Stimulated activated CD8-positive, alpha-beta memory T cell treated with anti-CD3 and anti-CD28 coated beads, Interleukin-7, amount 100 ng/mL, for 4 hours (primary cell): ENCODE measurements around the gene RFX3.

Experiments used
- DNase-seq, 2 donors: peaks; one replicate each; pipeline ENCODE4 v3.0.0-alpha.2; 2020; ENCODE audit warnings: low read depth in 2 of 2

RFX3 gene

GRCh38 chr9:3513265-3513818, 12.5 kb downstream of the RFX3 start:
- no peak for DNase-seq

DNA sequence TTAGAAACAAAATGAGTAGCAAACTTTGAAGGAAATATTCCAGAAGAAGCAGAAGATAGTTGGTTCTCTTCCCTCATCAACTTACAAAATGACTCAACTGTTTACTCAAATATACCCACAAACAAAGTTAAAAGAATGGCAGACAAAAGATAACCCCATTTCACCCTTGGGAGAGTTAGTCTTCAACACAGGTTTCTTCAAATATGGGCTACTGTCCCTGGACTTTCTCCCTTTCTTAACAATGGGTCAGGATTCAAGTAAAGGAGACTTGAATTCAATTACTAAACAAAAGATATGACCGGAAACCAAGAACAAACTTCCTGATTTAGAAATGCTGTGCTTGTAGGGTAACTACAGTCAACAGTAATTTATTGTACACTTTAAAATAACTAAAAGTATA, 14.2 kb downstream of the RFX3 start:
- DNase-seq, result no peak

- DNase-seq, result no peak
Observed at GRCh38 chr9:3510796-3511195, 15.0 kb downstream of the RFX3 start.

- DNase-seq, result no peak
Observed at GRCh38 chr9:3509926-3510325, 15.9 kb downstream of the RFX3 start.

- no peak for DNase-seq
Observed at GRCh38 chr9:3508521-3509291, 17.1 kb downstream of the RFX3 start.

- DNase-seq, result no peak
Observed at GRCh38 chr9:3508078-3508431, 17.7 kb downstream of the RFX3 start.

GRCh38 chr9:3507395-3508077, 18.3 kb downstream of the RFX3 start:
- DNase-seq, result no peak

GRCh38 chr9:3506164-3506563, 19.6 kb downstream of the RFX3 start:
- DNase-seq, result no peak

DNA sequence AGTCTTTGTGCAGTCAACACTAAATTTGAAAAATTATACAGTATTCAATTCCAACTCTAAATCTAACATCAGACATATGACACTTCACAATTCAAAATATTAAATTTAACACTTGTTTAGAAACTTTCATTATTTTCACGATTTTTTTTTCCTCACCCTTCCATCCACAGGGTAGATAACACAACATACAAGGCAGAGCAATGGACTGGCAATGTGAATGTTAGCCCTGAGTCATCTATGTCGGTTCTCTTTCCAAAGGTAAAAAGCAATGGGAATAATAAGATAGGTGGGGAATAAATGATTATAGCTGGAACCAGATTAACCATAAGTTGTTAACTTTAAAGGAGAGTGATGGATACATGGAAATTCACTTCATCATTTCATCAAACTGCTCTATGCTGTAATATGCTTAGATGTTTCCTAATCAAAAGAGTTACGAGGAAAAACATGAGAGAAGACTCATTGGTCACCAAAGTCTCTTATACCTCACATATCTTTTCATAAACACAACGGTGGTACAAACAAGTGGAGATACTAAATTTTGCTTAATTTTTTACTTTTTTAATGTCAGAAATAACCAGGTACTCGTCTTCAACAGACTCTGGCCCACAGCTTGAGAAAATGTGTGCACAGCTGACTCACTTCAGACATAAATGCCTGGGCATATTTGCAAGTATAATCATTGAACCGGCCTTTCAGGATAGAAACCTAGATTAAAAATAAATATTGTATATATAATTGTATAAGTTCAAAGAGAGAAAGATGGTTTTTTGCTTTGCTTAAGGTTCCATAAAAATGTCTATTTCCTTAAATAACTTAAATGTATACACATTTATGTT, 23.0 kb downstream of the RFX3 start:
- DNase-seq, result no peak

DNA sequence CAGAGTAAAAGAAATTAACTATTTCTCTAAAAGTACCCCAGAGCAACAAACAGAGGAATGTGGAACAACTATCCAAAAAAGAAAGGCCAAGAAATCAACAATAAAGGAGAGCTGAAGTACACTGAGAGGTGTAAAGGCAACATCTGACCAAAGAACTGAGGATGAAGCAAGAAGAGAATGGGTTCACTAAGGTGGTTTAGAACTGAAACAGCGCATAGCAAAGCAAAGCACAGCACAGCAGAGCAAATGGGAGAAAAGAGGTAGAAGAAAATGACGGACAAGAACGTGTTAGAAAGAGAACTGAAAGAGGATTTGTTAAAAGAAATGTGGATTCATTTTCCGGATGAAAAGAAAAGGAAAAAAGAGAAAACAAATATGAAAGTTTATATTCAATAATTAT, 25.8 kb downstream of the RFX3 start:
- DNase-seq, result no peak

DNA sequence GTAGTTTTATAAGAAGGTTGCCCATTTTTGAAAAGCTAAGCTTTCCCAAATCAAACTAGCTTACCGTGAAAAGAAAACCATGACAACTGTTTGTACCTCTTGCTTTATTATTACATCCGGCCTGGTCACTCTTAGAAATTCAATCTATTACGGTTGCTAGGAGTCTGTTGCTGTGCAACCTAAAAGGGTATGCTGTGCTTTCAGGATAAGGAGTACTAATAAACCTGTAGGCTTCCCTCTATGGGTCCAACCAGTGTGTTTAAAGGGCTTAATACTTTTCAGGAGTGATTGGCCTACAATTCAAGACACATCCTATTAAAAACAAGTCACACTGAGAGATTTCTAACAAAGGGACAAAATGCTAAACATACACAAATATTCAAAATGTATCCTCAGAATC, 27.1 kb downstream of the RFX3 start:
- DNase-seq, result no peak

GRCh38 chr9:3497857-3498256, 27.9 kb downstream of the RFX3 start:
- no peak for DNase-seq

- DNase-seq, result no peak
Observed at GRCh38 chr9:3497401-3497800, 28.4 kb downstream of the RFX3 start.

GRCh38 chr9:3495855-3496254, 29.9 kb downstream of the RFX3 start:
- no peak for DNase-seq

DNA sequence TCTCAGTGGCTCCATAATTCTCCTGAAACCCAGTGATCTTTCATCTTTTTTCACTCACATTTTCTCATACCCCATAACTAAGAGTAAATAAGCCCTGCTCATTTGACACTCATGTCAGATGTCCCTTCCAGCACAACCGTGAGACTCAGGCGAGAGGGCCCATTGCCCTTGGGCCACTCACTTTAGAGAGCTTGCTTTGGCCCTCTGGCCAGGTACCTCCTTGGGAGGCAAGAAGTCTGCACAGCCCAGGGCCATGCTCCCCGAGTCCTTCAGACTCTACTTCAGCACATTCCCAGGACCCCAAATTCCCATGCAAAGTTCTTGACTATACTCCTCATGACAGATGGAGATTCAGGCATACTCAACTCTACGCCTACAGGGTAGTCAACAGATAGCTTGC, 33.6 kb downstream of the RFX3 start:
- DNase-seq, result no peak

- no peak for DNase-seq
Observed at GRCh38 chr9:3491450-3491849, 34.4 kb downstream of the RFX3 start.

DNA sequence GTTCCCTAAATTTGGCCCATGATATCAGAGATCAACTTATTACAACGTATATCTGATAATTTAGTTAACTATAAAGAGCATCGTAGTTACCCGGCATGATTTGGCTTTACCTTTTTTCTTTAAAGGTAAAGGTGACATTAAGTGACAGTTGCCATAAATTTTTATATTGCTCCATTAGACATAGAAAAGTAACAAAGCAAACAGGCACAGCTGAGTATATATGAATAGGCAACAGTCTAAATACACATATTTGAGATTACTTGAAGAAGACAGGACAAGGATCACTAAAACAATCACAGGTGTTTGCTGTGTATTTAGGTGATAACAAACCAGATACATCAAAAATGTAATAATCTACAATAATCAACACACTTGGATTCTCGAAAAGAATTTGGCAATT, 34.8 kb downstream of the RFX3 start:
- DNase-seq, result no peak

DNA sequence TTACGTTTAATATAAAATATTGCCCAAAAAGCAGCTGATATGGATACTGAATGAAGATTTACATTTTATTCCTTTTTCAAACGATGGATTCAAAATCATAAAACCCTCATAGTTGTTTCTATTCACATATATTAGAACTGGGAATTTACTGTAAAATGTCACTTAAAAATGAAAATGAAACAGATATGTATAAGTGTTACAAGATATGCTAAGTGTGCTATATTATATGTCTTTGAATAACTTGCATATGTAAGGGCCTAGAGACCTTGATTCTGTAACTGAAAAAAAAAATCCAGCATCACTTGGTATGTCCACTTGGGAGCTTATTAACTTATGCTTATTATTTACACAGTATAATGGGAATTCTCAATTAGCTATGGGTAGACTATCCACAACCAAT, 43.2 kb downstream of the RFX3 start:
- DNase-seq, result no peak

DNA sequence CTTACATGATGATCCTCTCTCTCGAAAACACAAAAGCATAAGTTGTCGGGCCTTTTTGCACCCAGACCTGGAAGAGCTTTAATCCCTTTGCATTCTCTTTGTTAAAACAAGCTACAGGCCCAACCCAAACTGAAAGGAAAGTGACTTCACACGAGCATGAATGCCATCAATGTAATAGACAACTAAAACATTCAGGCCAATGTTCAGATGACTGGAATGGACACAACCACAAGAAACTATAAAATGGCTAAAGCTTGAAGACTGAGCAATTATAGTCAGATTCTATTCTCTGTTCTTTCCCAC, 45.5 kb downstream of the RFX3 start:
- DNase-seq, result no peak

DNA sequence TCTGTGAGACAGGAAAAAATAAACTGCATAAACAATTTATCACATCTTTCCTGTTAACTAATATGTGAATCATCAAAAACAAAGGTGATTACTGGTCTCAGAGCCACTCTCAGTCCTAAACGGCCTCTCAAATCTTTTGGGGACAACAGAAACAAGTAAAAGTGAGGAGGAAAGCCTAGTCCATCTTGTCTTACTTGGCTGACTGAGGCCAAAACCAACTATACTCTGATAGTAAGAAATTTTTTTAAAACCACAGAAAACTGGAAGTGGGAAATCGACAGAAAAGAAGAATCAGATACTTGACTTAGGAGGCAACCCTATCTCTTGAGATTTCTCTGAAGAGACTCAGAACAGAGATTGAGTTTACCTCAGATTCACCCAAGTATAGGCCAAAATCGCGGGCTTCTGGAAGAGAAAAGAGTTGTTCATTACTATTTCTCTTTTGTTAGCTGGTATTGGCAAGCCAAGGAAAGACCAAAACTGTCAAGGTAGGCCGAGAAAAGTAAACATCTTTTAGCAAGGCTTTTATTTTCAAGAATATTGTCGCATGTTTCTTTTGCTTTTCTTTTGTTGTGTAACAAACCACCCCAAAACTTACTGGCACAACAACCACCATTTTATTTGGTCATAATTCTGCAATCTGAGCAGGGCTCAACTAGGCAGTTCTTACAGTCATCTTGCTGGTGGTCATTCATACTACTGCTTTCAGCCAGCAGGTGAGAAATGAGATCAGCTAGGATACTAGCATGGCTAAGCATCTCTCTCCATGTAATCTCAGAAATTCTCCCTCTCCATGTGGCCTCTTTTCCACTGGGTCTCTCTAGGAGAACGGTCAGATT, 46.1 kb downstream of the RFX3 start:
- no peak for DNase-seq

GRCh38 chr9:3478549-3478953, 47.2 kb downstream of the RFX3 start:
- DNase-seq, result no peak
